GM15510 (cell line): ENCODE measurements around the gene C10orf62.

Experiments
- POLR2A ChIP-seq: IDR thresholded peaks from 3 replicates; pipeline ENCODE4 v1.6.1; 2011; ENCODE audit warnings: borderline replicate concordance; ENCODE audit not compliant: insufficient read length; ENCODE audit errors: extremely low read depth

C10orf62 gene

GRCh38 chr10:97600616-97601015 lies 11.1 kb downstream of the C10orf62 start:
- TF ChIP-seq POLR2A = no peak

- no peak for TF ChIP-seq POLR2A
Observed at GRCh38 chr10:97601268-97602215, 12.0 kb downstream of the C10orf62 start.

DNA sequence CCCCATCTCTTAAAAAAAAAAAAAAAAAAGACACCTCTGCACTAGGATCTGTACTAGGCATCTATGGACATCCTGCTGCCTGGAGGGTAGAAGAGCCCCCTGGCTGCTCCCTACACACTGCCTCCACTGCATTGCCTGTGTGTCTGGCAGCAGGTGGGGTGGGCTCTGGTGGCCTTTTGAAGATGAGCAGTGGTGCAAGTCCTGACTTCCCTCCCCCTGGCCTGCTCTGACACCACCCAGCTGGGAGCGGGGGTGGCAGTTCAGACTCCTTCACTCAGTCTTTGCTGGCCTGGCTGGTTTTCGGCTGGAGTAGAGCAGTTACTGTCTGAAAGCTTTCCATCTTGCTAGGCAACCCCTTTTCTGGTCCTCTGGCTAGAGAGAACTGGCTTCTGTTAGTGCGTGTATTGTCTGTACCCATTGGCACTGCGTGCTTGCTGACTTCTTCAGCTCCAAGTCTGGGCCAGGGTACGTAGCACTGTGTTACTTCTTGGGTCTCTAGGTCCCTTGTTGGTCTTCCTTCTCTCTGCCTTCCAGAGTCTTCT lies 17.6 kb downstream of the C10orf62 start:
- no peak for TF ChIP-seq POLR2A

- no peak for TF ChIP-seq POLR2A
Observed at GRCh38 chr10:97608991-97609561, 19.6 kb downstream of the C10orf62 start.

DNA sequence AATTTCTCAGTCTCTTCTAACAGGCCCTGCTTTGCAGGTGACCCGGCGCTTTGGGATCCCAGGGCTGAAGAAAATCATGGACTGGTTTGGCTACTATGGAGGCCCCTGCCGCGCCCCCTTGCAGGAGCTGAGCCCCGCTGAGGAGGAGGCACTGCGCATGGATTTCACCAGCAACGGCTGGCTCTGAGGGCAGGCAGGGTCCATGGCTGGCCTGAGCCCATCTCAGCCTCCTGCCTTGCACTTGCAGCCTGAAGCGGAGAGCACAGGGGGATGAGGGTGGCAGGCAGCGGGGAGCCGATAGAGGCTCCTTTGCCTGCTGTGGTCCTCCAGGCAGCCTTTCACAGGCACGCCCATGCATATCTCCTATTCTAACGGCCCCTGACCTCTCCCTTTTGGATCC lies 22.0 kb downstream of the C10orf62 start:
- TF ChIP-seq POLR2A = no peak

DNA sequence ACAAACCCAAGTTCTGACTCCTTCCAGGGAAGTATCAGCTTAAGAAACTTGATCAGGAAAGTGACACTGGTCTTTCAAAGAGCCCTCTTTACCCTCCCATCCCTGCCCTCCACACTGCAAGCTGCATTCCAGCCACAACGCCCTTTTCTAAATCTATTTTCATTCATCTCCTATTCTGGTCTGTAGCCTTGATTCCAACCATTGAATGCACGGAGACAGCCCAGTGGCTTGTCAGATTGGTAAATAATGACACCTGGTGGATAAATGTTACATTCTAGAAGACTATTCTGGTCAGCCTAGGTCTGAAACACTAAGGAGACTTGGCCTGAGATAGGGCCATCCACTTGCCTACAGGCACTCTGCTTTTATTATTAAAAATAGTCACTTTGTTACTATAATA lies 22.9 kb downstream of the C10orf62 start:
- no peak for TF ChIP-seq POLR2A

- TF ChIP-seq POLR2A = no peak
Observed at GRCh38 chr10:97618285-97618684, 28.8 kb downstream of the C10orf62 start.

GRCh38 chr10:97618733-97619132 lies 29.2 kb downstream of the C10orf62 start:
- no peak for TF ChIP-seq POLR2A

GRCh38 chr10:97623277-97623676 lies 33.8 kb downstream of the C10orf62 start:
- TF ChIP-seq POLR2A = no peak

- no peak for TF ChIP-seq POLR2A
Observed at GRCh38 chr10:97627731-97628130, 38.2 kb downstream of the C10orf62 start.

DNA sequence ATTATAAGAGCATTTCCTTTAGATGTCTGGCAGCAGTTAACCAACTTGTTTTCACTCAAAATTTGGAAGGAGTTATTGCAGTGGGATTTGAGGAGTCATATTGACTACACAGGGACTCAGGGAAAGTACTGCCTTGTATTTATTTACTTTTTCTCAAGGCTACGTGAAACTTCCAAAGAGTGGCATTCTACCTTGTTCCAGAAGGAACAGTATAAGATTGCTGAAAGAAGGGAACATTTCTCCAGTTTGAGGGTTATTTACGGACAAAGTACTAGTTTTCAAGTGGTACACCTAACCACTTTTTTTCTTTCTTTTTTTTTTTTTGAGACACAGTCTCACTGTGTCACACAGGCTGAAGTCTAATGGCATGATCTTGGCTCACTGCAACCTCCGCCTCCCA lies 38.7 kb downstream of the C10orf62 start:
- TF ChIP-seq POLR2A = no peak

- TF ChIP-seq POLR2A = no peak
Observed at GRCh38 chr10:97629289-97629688, 39.8 kb downstream of the C10orf62 start.

GRCh38 chr10:97631098-97631497 lies 41.6 kb downstream of the C10orf62 start:
- no peak for TF ChIP-seq POLR2A

- TF ChIP-seq POLR2A = peak; percentile 52
Observed at GRCh38 chr10:97632949-97633884, 43.7 kb downstream of the C10orf62 start, which contains the start of gene MORN4. TSS of gene MORN4 (minus strand) at chr10:97633500. CDS start at chr10:97619653, 13,847 bp downstream.
